Measurements from ENCODE around the gene PPFIBP2.

DNA sequence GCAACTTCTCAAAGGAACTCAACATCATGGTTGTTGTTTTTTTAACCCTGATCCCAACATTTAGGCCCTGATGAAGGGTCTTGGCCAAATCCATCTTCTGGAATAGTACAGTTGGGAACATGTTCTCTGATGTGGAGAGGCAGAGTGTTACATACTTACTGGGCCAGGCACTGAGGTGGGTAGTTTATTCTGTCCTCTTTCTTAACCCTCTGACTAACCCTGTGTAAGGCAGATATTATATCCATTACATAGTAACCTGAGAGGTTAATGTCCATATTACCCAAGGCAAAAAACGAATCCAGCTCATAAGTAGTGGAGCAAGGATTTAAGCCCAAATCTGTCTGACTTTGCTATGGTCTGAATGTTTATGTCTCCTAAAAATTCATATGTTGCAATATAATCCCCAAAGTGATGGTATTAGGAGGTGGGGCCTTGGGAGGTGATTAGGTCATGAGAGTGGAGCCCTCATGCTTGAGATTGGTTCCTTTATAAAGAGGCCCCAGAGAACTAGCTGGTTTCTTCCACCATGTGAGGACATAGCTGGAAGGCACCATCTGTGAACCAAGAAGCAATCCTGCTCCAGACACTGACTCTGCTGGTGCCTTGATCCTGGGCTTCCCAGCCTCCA, 16.3 kb downstream of the PPFIBP2 start:
- TF ChIP-seq, protein P1, sequence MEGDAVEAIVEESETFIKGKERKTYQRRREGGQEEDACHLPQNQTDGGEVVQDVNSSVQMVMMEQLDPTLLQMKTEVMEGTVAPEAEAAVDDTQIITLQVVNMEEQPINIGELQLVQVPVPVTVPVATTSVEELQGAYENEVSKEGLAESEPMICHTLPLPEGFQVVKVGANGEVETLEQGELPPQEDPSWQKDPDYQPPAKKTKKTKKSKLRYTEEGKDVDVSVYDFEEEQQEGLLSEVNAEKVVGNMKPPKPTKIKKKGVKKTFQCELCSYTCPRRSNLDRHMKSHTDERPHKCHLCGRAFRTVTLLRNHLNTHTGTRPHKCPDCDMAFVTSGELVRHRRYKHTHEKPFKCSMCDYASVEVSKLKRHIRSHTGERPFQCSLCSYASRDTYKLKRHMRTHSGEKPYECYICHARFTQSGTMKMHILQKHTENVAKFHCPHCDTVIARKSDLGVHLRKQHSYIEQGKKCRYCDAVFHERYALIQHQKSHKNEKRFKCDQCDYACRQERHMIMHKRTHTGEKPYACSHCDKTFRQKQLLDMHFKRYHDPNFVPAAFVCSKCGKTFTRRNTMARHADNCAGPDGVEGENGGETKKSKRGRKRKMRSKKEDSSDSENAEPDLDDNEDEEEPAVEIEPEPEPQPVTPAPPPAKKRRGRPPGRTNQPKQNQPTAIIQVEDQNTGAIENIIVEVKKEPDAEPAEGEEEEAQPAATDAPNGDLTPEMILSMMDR (IDR thresholded peaks at IDR 0.05; ENCODE audit: insufficient read depth, low read depth, low read length) = no peak
- TF ChIP-seq EZH2 (IDR thresholded peaks at IDR 0.05; ENCODE audit: insufficient read depth, low read length) = no peak
